Loucy (cell line): ENCODE results near the gene BARHL1.

Experiments used
- EZH2phosphoT487 ChIP-seq: fragments of 200-600 bp; IDR thresholded peaks from 2 replicates; pipeline ENCODE4 v1.6.1; 2018; ENCODE audit warnings: antibody characterized with exemption, mild to moderate bottlenecking, moderate library complexity, borderline replicate concordance
- TF ChIP-seq, protein P1 (sequence below): fragments of 200-600 bp; sonication (generic); conservative IDR thresholded peaks from 2 replicates; pipeline ENCODE4 v1.5.1; 2014; ENCODE audit warnings: mild to moderate bottlenecking, antibody characterized with exemption, low read length

DNA sequence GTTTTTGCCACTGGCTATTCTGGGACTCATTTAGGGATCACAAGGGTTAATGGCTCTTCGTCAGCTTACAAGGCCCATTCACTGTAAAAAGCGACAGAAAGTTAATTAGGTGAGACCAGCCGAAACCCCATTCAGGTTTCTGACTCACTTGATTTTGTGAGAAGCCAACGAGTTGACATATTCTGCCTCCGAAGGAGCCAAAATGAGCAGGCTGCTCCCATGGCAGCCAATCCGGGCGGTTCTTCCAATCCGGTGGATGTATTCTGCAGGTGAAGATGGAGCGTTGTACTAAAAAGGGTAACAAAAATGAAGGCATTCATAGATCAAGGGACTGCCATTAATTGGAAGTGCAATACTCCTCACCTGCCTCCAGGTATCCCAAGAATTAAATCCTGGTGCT is 47.7 kb downstream of the BARHL1 start:
- TF ChIP-seq, protein P1, sequence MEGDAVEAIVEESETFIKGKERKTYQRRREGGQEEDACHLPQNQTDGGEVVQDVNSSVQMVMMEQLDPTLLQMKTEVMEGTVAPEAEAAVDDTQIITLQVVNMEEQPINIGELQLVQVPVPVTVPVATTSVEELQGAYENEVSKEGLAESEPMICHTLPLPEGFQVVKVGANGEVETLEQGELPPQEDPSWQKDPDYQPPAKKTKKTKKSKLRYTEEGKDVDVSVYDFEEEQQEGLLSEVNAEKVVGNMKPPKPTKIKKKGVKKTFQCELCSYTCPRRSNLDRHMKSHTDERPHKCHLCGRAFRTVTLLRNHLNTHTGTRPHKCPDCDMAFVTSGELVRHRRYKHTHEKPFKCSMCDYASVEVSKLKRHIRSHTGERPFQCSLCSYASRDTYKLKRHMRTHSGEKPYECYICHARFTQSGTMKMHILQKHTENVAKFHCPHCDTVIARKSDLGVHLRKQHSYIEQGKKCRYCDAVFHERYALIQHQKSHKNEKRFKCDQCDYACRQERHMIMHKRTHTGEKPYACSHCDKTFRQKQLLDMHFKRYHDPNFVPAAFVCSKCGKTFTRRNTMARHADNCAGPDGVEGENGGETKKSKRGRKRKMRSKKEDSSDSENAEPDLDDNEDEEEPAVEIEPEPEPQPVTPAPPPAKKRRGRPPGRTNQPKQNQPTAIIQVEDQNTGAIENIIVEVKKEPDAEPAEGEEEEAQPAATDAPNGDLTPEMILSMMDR, result no peak
- TF ChIP-seq EZH2phosphoT487, result no peak
